K562 (cell line): Measurements from ENCODE around the gene SHC1. TPM values are rescaled to one million over a fixed set of nuclear protein-coding genes. Genes with fewer than 3 reads are reported as not detected.
A peak's percentile ranks its signal among the peaks of the same experiment; 100 is the strongest.

ENCODE experiments used
- ATAC-seq: fragments of 200-7000 bp; cut with Tn5 transposase; 3 replicates; pipeline ENCODE4 v1.9.1; 2020; ENCODE audit warnings: moderate library complexity
- BruUV-seq: library from RNA; stranded (reverse); fragments of 400-500 nt; replicated peaks from 2 replicates; lab custom pipeline; 2021; lab: Mats Ljungman, UMichigan
- CTCF ChIA-PET: fragments of 300-600 bp; formaldehyde crosslinking; extraction: SDS; loops from one replicate; lab custom pipeline; 2021; ENCODE audit warnings: low intra/inter-chr PET ratio; lab: Yijun Ruan, JAX
- POLR2A ChIA-PET: fragments of 300-600, 350-650 bp; sonication (Branson Sonifier 250); formaldehyde crosslinking; extraction: SDS; loops from one replicate; lab custom pipeline; 2021; ENCODE audit warnings: antibody characterized with exemption, inconsistent platforms; lab: Yijun Ruan, JAX
- DNase-seq, 4 experiments: peaks; one replicate each; pipeline versions ENCODE4 v3.0.0 to v3.0.0-alpha.2; 2011 to 2018; ENCODE audit warnings: low spot score in 3 of 4, mixed read lengths in 3 of 4; ENCODE audit errors: extremely low read depth in 1 of 4
- FAIRE-seq: peaks from 2 replicates; lab custom pipeline; 2011; peaks lifted over from hg19 to GRCh38; lab: Jason Lieb, UNC
- H2AFZ ChIP-seq: 2 replicates; pipeline ENCODE4 v1.6.0; 2011; ENCODE audit warnings: low read depth, low read length, control low read depth, inconsistent platforms
- H3K27ac ChIP-seq: fragments of 200-600 bp; 3 replicates; pipeline ENCODE4 v1.8.0; 2011; ENCODE audit warnings: low read depth, mild to moderate bottlenecking, control low read depth, inconsistent platforms, low read length, moderate library complexity, mixed read lengths; ENCODE audit errors: extremely low read depth
- H3K27me3 ChIP-seq, 2 experiments: fragments of 300-600 bp in 1 of 2; 2 replicates in 1 of 2; 3 replicates in 1 of 2; pipeline versions ENCODE4 v1.6.0 to v1.8.0; 2011; ENCODE audit warnings: inconsistent platforms in 2 of 2, low read length in 2 of 2, mild to moderate bottlenecking in 1 of 2, mixed read lengths in 1 of 2, moderate library complexity in 1 of 2; ENCODE audit not compliant: control insufficient read depth in 2 of 2, insufficient read depth in 2 of 2
- H3K36me3 ChIP-seq: fragments of 300-600 bp; 3 replicates; pipeline ENCODE4 v1.8.0; 2011; ENCODE audit warnings: mild to moderate bottlenecking, low read length, inconsistent platforms; ENCODE audit not compliant: control insufficient read depth, insufficient read depth
- H3K4me1 ChIP-seq, 2 experiments: fragments of 200-600 bp in 1 of 2; replicated peaks in 1 of 2; 2 replicates in 1 of 2; 3 replicates in 1 of 2; pipeline versions ENCODE4 v1.5.1 to v1.8.0; 2011; ENCODE audit warnings: inconsistent platforms in 2 of 2, low read length in 2 of 2, mild to moderate bottlenecking in 1 of 2, mixed read lengths in 1 of 2, moderate library complexity in 1 of 2; ENCODE audit not compliant: control insufficient read depth in 2 of 2, insufficient read depth in 2 of 2
- H3K4me2 ChIP-seq: 2 replicates; pipeline ENCODE4 v1.6.1; 2011; ENCODE audit warnings: low read length, control low read depth, inconsistent platforms, mixed read lengths; ENCODE audit not compliant: insufficient read depth
- H3K4me3 ChIP-seq: fragments of 200-600 bp; sonication (generic), shearing (Covaris generic); 2 replicates; pipeline ENCODE4 v1.5.1; 2016; ENCODE audit warnings: control low read depth, inconsistent platforms
- H3K79me2 ChIP-seq: fragments of 200-600 bp; 3 replicates; pipeline ENCODE4 v1.8.0; 2011; ENCODE audit warnings: low read length, inconsistent platforms; ENCODE audit not compliant: control insufficient read depth, insufficient read depth
- H3K9ac ChIP-seq, 2 experiments: 2 replicates each; pipeline versions ENCODE4 v1.6.0 to v1.6.1; 2011; ENCODE audit warnings: low read depth in 2 of 2, low read length in 2 of 2, control low read depth in 1 of 2, inconsistent platforms in 1 of 2, mild to moderate bottlenecking in 1 of 2, mixed read lengths in 1 of 2; ENCODE audit not compliant: insufficient read depth in 1 of 2
- H3K9me1 ChIP-seq: one replicate; pipeline ENCODE4 v1.6.0; 2011; ENCODE audit warnings: inconsistent platforms, mild to moderate bottlenecking, low read length, moderate library complexity; ENCODE audit not compliant: control insufficient read depth, insufficient read depth
- H3K9me3 ChIP-seq: replicated peaks from 2 replicates; pipeline ENCODE4 v1.5.1; 2011; ENCODE audit warnings: low read depth, low read length, inconsistent platforms; ENCODE audit not compliant: control insufficient read depth, insufficient read depth
- H4K20me1 ChIP-seq: replicated peaks from 2 replicates; pipeline ENCODE4 v1.6.1; 2011; ENCODE audit warnings: low read length, inconsistent platforms, mixed read lengths; ENCODE audit not compliant: control insufficient read depth, insufficient read depth
- CEBPB ChIP-seq: fragments of 450-650 bp; IDR thresholded peaks from 2 replicates; pipeline ENCODE4 v1.6.1; 2016; ENCODE audit warnings: missing genetic modification characterization, missing compliant biosample characterization
- E2F8 ChIP-seq: fragments of 450-650 bp; IDR thresholded peaks from 2 replicates; pipeline ENCODE4 v1.7.1; 2018; ENCODE audit warnings: mild to moderate bottlenecking, low read depth; ENCODE audit not compliant: partially characterized antibody
- GABPB2 ChIP-seq: fragments of 250-450 bp; sonication (Bioruptor Pico); conservative IDR thresholded peaks from 2 replicates; pipeline ENCODE4 v1.5.1; 2021; ENCODE audit warnings: mild to moderate bottlenecking
- ID3 ChIP-seq, 2 experiments: fragments of 250-450 bp in 1 of 2; fragments of 450-650 bp in 1 of 2; sonication (Bioruptor Pico) in 1 of 2; IDR thresholded peaks; 2 replicates each; pipeline versions ENCODE4 v1.6.1 to v1.8.0; 2016 to 2021; ENCODE audit warnings: mild to moderate bottlenecking in 2 of 2, moderate library complexity in 2 of 2, missing compliant biosample characterization in 1 of 2, missing genetic modification characterization in 1 of 2
- LARP7 ChIP-seq: fragments of 450-650 bp; IDR thresholded peaks from 2 replicates; pipeline ENCODE4 v1.6.1; 2016
- MTA1 ChIP-seq: fragments of 450-650 bp; IDR thresholded peaks from 2 replicates; pipeline ENCODE4 v1.6.1; 2017; ENCODE audit warnings: borderline replicate concordance
- NONO ChIP-seq, 2 experiments: fragments of 200-400 bp in 1 of 2; fragments of 450-650 bp in 1 of 2; formaldehyde crosslinking in 1 of 2; IDR thresholded peaks; 2 replicates each; pipeline ENCODE4 v1.6.1; 2017; ENCODE audit warnings: low read depth in 2 of 2, mild to moderate bottlenecking in 2 of 2, moderate library complexity in 2 of 2, low read length in 1 of 2
- PATZ1 ChIP-seq: fragments of 250-450 bp; sonication (Bioruptor Pico); IDR thresholded peaks from 2 replicates; pipeline ENCODE4 v1.5.0; 2020; ENCODE audit warnings: mild to moderate bottlenecking, borderline replicate concordance
- PHB ChIP-seq: fragments of 250-450 bp; sonication (Bioruptor Pico); IDR thresholded peaks from 2 replicates; pipeline ENCODE4 v1.5.0; 2021
- PHF20 ChIP-seq: fragments of 450-650 bp; IDR thresholded peaks from 2 replicates; pipeline ENCODE4 v1.6.1; 2018; ENCODE audit not compliant: partially characterized antibody
- RAD21 ChIP-seq, 2 experiments: fragments of 250-450 bp in 1 of 2; fragments of 450-650 bp in 1 of 2; sonication (Bioruptor Pico) in 1 of 2; formaldehyde crosslinking in 1 of 2; IDR thresholded peaks in 1 of 2; conservative IDR thresholded peaks in 1 of 2; 2 replicates each; pipeline versions ENCODE4 v1.4.0 to v1.8.0; 2020 to 2022; ENCODE audit warnings: mild to moderate bottlenecking in 2 of 2, moderate library complexity in 1 of 2
- RCOR1 ChIP-seq, 2 experiments: IDR thresholded peaks; 2 replicates each; pipeline ENCODE4 v1.6.1; 2012; ENCODE audit warnings: low read depth in 2 of 2, low read length in 2 of 2, borderline replicate concordance in 1 of 2, improper control_type of control experiment in 1 of 2
- SOX6 ChIP-seq: fragments of 450-650 bp; IDR thresholded peaks from 2 replicates; pipeline ENCODE4 v1.6.1; 2014; ENCODE audit warnings: mild to moderate bottlenecking
- ZBTB17 ChIP-seq: fragments of 450-650 bp; formaldehyde crosslinking; IDR thresholded peaks from 2 replicates; pipeline ENCODE4 v1.4.0; 2020; ENCODE audit warnings: mild to moderate bottlenecking
- ZNF3 ChIP-seq: fragments of 250-450 bp; sonication (Bioruptor Pico); IDR thresholded peaks from 2 replicates; pipeline ENCODE4 v1.5.0; 2021; ENCODE audit warnings: mild to moderate bottlenecking, moderate library complexity
- ZNF707 ChIP-seq: fragments of 250-450 bp; sonication (Bioruptor Pico); conservative IDR thresholded peaks from 2 replicates; pipeline ENCODE4 v1.8.0; 2022; ENCODE audit warnings: inconsistent platforms, mild to moderate bottlenecking, moderate library complexity
- ZNF830 ChIP-seq: fragments of 250-450 bp; sonication (Bioruptor Pico); IDR thresholded peaks from 2 replicates; pipeline ENCODE4 v1.5.0; 2021; ENCODE audit warnings: mild to moderate bottlenecking
- WGBS: fragments of 100-300 bp; shearing (Covaris generic); methylation state at CpG from one replicate; pipeline ENCODE4 v1.1.6; 2016; ENCODE audit warnings: low coverage, mixed read lengths; ENCODE audit not compliant: insufficient coverage; ENCODE audit errors: missing lambda C conversion rate; 5-methylcytosine and 5-hydroxymethylcytosine counted together
- in situ Hi-C: fragments of 300-500 bp; cut with MboI; formaldehyde crosslinking; loops from 4 replicates; pipeline ENCODE4 v1.15.0; 2018; ENCODE audit warnings: inconsistent platforms, mixed read lengths
- intact Hi-C: fragments of 100-400 bp; cut with micrococcal nuclease; formaldehyde crosslinking; loops from 2 replicates; pipeline ENCODE4 v1.14.2; 2022
- polyA plus RNA-seq, 8 experiments: library from polyadenylated mRNA; depleted of rRNA in 4 of 8; stranded (reverse) in 5 of 8; unstranded in 3 of 8; fragments of >200 nt; fragmentation: Nextera tagmentation in 2 of 8; fragmentation: Illumina TruSeq in 1 of 8; extraction: Ambion mirVana in 2 of 8; extraction: Trizol in 1 of 8; gene quantifications; 2 replicates each; pipeline versions ENCODE4 v1.2.1 to v1.2.3, GENCODE V29; 2011 to 2014; ENCODE audit warnings: inconsistent platforms in 1 of 8, missing spikeins in 1 of 8
- total RNA-seq, 7 experiments: library from RNA; depleted of rRNA in 6 of 7; stranded (reverse); fragments of >200 nt in 6 of 7; fragmentation: Illumina TruSeq in 2 of 7; extraction: Trizol in 2 of 7; gene quantifications; 2 replicates each; pipeline versions ENCODE4 v1.2.1 to v1.2.3, GENCODE V29; 2011 to 2021; ENCODE audit warnings: low replicate concordance in 1 of 7
- TF ChIP-seq, protein P1 (sequence below): sonication (generic); formaldehyde crosslinking; IDR thresholded peaks from 2 replicates; pipeline ENCODE4 v1.9.0; 2022; ENCODE audit warnings: mild to moderate bottlenecking, missing genetic modification reagents

Gene SHC1
- total and polyA plus RNA-seq, 9 of the 15 experiments (the other 6 are each of a cell fraction or from before 2014, with no cell fraction given) = 4.1 to 113 (median 51.9) TPM

DNA sequence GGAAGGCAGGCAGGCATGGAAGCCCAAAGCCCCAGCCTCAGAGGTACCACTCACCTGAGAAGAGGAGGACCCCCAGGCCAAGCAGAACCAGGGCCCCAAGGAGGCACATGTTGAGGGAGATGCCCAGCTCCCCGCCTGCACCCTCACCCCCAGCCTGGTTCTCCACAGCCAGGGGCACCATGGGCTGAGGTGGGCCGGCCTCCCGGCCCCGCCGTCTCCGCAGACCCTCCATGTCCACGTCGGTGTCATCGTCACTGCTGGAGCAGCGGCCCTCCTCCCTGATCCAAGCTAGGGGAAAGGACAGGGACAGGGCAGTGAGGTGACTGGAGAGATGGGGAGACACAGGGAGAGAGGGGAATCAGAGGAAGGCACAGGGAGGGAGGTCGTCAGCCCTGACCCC is 22.5 kb downstream of the SHC1 start:
- Histone ChIP-seq H3K27me3 (no peaks in the 10 kb centered on the region), H2AFZ (no peak overlapping the region), H3K27ac (no peak overlapping the region), H3K4me3 (no peak overlapping the region), H3K4me1 (peaks cover 26 to 52% of the 10 kb centered on the region in 2 experiments), H4K20me1 (0 out of 2 replicates have a peak, but pooled peaks cover 3% of the 10 kb centered on the region), H3K4me2 (no peak overlapping the region), H3K9me1 (no peaks in the 10 kb centered on the region), H3K9ac (peak overlapping the region in 1 of 2 experiments; percentile 81; a peak in 2 of 4 replicates), H3K36me3 (no peaks in the 10 kb centered on the region; the same call in 2 of the 3 replicates), H3K9me3 (no peaks in the 10 kb centered on the region), H3K79me2 (no peaks in the 10 kb centered on the region)
- ChIA-PET CTCF (no interaction called here), POLR2A (interaction anchor here (1.0 to 1.4 kb wide), 3 partner anchors 12 to 16 kb away, joined by 3 to 6 read pairs (median 3); partner anchors contain the start of gene PMVK)
- ATAC-seq = no peak
- FAIRE-seq = no peak
- no peak for TF ChIP-seq LARP7
- TF ChIP-seq ID3 (CRISPR knock-in tag; IDR thresholded peaks at IDR 0.05) = no peak
- TF ChIP-seq ID3 (tag; IDR thresholded peaks at IDR 0.05) = no peak
- no peak for TF ChIP-seq SOX6
- no peak for TF ChIP-seq E2F8
- no peak for TF ChIP-seq ZBTB17 (CRISPR knock-in tag)
- TF ChIP-seq ZNF3 = no peak
- no peak for TF ChIP-seq PHF20
- no peak for TF ChIP-seq RCOR1 (IDR thresholded peaks at IDR 0.05; ENCODE audit: borderline replicate concordance in 1 of 2, low read depth in 2 of 2, low read length in 2 of 2)
- no peak for TF ChIP-seq PHB (CRISPR knock-in tag)
- no peak for TF ChIP-seq RAD21 (CRISPR knock-in tag; conservative IDR thresholded peaks at IDR 0.05 in 1 of 2, IDR thresholded peaks at IDR 0.05 in 1 of 2)
- no peak for TF ChIP-seq ZNF707 (CRISPR knock-in tag)
- TF ChIP-seq, protein P1, sequence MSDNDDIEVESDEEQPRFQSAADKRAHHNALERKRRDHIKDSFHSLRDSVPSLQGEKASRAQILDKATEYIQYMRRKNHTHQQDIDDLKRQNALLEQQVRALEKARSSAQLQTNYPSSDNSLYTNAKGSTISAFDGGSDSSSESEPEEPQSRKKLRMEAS (CRISPR knock-in tag) = no peak
- no peak for TF ChIP-seq PATZ1 (CRISPR knock-in tag)
- no peak for TF ChIP-seq CEBPB (tag)
- TF ChIP-seq NONO (IDR thresholded peaks at IDR 0.05; ENCODE audit: low read depth in 2 of 2, low read length in 1 of 2) = no peak
- no peak for TF ChIP-seq GABPB2 (CRISPR knock-in tag)
- no peak for TF ChIP-seq MTA1
- TF ChIP-seq ZNF830 (CRISPR knock-in tag) = no peak
- intact Hi-C loops (no loop called here), in situ Hi-C loops (no loop called here)
- WGBS = 30% methylated on average over 10 of the region's 11 CpGs
- no TSS peak for BruUV-seq
- DNase-seq = no peak
